ENCODE data around the gene DCAF12. TPM values are rescaled to one million over a fixed set of nuclear protein-coding genes. Genes with fewer than 3 reads are reported as not detected.
A peak's percentile ranks its signal among the peaks of the same experiment; 100 is the strongest.
"Not testable (repeated sequence)": the region's sequence is repeated elsewhere in the genome, so short reads cannot be mapped to it uniquely, and the experiment has no call there.

Gene DCAF12
- total RNA-seq, 1 donor from 2014 or later = 14.4 TPM

GRCh38 chr9:34072410-34072809, 54.1 kb downstream of the DCAF12 start:
- ATAC-seq (no peak), DNase-seq (ENCODE audit: low spot score) (no peak)

DNA sequence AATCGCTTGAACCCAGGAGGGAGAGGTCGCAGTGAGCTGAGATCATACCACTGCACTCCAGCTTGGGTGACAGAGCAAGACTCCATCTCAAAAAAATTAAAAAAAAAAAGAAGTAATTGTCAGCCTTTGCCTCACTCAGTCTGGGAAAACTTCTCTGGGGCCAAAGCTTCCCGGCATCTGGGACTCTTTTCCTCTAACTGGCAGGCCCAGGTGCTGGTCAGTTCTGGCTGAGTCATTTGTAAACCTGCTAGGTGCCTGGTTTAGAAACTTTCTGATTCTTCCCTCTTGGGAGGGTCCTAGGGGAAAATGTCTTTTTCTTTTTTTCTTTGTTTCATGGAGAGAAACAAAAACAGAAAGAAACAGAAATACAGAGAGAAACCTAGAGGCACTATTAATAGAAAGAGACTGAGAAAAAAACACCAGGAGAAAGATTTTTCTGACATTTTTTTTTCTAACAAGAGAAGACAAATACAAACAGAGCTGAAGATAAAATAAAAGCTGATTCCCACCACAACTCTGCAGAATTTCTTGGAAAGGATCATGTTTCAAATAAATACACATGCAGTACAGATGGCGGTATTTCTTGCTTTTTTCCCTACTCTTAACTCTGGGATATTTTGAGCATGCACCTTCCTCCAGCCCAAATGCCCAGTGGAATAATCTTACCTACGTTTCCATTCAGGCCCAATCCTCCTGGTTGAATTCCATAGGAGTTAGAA, 55.7 kb downstream of the DCAF12 start:
- DNase-seq (ENCODE audit: low spot score) (no peak), ATAC-seq (no peak)

DNA sequence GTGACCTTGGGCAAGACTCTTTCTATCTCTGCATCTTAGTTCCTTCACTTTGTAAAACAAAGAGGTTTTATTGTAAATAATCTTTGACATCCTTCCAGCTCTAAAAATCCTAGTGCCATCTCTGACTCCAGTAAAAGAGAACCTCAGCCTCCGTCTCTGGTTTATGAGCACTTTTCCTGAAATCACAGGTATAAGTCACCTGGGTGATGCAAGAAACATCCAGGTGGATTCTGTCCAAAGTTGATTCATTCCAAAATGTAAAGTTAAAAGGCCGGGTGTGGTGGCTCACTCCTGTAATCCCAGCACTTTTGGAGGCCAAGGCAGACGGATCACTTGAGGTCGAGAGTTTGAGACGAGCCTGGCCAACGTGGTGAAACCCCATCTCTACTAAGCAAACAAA, 56.7 kb downstream of the DCAF12 start:
- no peak for ATAC-seq
- no peak for DNase-seq (ENCODE audit: low spot score)

GRCh38 chr9:34065541-34065940, 61.0 kb downstream of the DCAF12 start:
- no peak for ATAC-seq
- no peak for DNase-seq (ENCODE audit: low spot score)

DNA sequence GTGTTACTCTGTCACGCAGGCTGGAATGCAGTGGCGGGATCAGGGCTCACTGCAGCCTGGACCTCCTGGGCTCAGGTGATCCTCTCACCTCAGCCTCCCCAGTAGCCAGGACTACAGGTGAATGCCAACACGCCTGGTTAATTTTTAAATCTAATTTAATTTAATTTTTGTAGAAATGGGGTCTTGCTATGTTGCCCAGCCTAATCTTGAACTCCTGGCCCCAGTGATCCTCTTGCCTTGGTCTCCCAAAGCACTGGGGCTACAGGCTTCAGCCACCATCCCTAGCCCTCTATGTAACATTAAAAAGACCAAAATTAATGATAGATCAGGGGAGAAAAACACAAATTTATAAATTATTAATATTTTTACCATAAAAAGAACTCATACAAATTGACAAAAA, 66.5 kb downstream of the DCAF12 start:
- DNase-seq (ENCODE audit: low spot score) (no peak), ATAC-seq (no peak)

DNA sequence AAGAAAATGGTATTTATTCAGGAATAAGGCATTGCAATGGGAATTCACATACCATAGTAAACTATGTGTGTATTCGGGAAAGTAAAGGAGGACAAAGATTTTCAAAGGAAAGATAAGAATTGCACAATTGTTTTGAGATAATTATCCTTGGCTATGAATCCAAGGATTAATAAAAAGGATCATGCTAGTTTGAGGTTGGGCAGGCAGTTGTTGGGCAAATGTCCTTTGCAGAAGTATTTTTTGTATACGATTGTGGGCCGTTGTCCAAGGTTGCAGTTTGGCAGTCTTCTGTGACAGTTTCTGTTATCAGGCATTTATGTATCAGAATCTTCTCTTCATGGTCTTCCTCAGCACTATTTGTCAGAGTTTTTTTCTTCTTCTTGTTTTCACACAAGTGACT, 67.2 kb downstream of the DCAF12 start:
- no peak for ATAC-seq

DNA sequence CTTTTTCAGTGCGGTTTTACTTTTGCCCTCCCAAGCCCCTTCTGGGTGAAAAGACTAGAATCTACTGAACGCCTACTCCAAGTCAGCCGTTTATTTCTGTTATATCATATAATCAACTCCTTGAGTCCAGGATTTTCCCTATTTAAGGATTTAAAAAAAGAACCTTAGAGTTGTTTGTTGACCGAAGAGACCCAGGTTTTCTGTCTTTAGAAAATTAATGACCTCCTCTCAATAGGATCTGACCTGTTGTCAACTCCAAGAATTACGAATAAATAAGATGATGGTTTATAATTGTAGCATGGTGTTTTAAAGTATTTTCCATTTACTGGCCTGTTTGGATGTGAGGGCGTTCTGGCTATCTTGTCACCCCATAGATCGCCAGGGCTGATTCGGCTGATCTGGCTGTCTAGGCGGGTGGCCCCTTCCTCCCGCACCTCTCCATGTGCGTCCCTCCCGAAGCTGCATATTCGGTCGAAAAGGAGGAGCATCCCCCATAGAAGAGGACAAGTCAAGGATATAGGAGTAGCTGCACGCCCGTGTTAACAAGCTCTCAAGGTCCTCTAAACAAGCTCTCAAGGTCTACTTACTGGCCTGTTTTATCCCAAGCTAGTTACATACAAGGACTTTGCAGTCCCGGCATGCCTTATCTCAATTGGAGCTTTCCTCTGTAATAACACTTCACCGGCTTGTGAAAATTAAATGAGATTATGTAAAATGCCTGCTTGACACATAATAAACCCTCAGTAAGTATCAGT, 76.7 kb downstream of the DCAF12 start:
- no peak for DNase-seq (ENCODE audit: low spot score)
- ATAC-seq = no peak

More for the DNA sequence above, 67.2 kb downstream of the DCAF12 start:
- DNase-seq (ENCODE audit: low spot score) = no peak

- peak; percentile 98 for DNase-seq (ENCODE audit: low spot score)
- ATAC-seq = peak; percentile 90
Observed at GRCh38 chr9:34048727-34049629, 77.5 kb downstream of the DCAF12 start, which contains the start of gene UBAP2. Gene UBAP2 (minus strand): TSS chr9:34048887. CDS start chr9:34017148, 31,739 bp downstream.

DNA sequence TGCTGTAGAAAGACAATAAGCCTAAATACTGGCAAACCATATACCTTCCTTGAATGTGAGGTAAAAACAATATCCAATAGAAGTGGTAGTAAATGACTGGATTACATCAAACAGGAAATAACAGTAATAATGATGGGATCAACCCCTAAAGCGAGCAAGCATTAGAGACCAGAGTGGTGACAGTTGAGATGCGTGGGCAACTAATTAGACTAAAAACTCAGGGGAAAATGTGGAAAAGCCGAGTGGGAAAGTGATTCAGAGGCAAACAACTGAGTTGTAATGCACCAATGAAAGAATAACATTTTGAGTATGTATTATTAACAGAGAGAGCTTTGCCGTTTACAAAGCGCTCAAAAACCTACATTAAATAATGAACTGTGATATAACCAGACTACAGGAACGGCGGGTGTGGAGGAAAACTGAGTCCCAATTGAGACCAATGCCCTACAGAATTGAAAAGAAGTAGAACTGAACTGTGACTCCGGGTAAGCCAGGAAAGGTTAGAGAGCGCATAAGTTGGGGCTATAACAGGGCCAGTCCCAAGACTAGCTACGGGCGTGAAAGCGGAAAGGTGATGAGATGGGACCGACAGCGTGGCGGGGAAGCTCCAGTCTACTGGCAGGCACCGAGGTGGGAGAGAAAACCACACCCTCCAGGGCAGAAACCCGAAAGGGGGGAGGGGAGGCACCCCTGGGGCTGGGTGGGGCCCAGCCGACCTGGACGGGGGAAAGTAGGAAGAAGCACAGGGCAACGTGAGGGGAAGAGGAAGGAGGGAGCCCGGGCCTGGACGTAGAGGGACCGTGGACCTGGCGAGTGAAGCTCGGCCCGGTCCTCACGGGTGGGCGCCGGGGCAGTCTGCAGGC, 78.4 kb downstream of the DCAF12 start:
- peak; percentile 63 for DNase-seq (ENCODE audit: low spot score)
- ATAC-seq = peak; percentile 34

DNA sequence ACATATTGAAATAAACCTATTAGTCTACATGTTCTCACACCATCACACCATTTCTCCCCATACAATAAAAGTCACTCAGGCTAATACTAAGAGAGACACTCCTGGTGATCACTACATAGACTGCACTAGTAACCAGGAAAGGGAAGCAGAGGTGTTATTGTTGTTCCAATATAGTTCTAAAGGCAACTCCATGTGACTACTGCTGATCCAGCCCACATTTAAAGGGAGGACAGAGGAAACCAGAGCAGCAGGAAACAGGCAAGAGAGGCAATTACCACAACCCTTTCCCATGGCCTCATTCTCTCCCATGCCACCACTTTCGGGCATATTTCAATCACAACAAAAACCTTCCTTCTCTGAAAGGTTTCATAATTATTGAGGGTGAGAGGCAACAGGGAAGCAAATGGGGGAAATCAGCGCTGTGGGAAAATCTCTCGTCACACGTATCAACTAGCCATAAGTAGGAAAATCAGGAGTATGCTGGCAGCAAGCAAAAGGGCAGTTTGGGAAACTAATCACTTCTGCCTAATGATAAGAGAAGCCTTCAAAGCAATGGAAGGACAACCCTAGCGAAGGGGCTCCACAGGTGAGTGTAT, 79.6 kb downstream of the DCAF12 start:
- no peak for DNase-seq (ENCODE audit: low spot score)
- no peak for ATAC-seq

DNA sequence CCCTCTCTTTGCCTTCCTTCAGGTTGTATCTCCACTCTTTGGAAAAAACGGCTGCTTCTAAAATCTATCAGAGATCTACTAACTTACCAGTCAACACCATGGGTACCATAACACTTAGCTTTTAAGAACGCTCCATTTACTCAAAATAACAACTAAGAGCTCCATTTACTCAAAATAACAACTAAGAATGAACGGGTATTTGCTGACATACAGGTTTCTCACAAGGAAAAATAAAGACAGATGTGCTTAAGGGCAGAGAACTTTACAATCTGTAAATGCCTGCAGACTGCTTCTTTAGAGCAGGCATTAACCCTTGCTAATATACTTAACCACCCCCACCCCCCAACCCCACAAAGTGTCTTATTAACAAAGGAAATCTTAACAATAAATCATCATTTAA, 80.6 kb downstream of the DCAF12 start:
- ATAC-seq (no peak), DNase-seq (ENCODE audit: low spot score) (no peak)

- not testable (repeated sequence) for DNase-seq (ENCODE audit: low spot score); ATAC-seq
Observed at GRCh38 chr9:34042074-34042473, 84.4 kb downstream of the DCAF12 start.

- ATAC-seq; DNase-seq (ENCODE audit: low spot score): not testable (repeated sequence)
Observed at GRCh38 chr9:34038851-34039250, 87.6 kb downstream of the DCAF12 start.

DNA sequence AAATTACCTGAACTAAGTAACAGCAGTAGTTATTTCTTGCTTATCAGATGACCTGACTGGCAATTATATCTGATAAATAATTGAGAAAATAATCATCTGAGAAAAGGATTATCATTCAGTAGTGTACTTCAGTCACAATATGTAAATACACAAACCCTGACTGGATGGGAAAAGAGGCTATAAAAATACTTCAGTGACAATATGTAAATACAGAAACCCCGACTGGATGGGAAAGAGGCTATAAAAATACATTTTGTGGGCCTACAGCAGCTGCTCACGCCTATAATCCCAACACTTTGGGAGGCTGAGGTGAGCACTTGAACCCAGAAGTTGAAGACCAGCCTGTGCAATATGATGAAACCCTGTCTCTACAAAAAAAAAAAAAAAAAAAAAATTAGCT, 88.9 kb downstream of the DCAF12 start:
- DNase-seq (ENCODE audit: low spot score) (no peak), ATAC-seq (no peak)

DNA sequence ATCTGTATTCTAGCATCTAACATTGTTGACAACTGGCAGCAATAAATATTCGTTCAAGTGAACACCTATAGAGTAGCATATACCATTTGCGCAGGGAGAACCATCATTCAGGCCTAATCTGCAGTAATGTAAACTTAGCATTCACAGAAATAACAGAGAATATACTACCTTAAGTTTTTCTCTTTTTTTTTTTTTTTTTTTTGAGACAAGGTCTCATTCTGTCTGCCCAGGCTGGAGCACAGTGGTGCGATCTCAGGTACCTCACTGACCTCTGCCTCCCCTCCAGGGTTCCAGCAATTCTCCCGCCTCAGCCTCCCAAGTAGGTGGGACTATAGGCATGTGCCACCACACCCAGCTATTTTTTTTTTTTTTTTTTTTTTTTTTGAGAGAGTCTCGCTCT, 89.9 kb downstream of the DCAF12 start:
- ATAC-seq (no peak), DNase-seq (ENCODE audit: low spot score) (no peak)

Other genes starting within 250 kb of the DCAF12 start
- gene UBAP2, start 77.8 kb downstream of the DCAF12 start, total RNA-seq = 10.8 TPM
- 28.4 TPM for gene UBAP1, start 52.3 kb upstream of the DCAF12 start, total RNA-seq
- gene KIF24, start 202.6 kb upstream of the DCAF12 start, total RNA-seq = 0.33 TPM
- gene NUDT2, start 202.9 kb upstream of the DCAF12 start, total RNA-seq = 8.7 TPM

Data from left lobe of liver (tissue), 2 donors.